ENCODE measurements around the gene PIM3.

- TF ChIP-seq POLR2A (IDR thresholded peaks at IDR 0.05) = no peak
- TF ChIP-seq, protein P1, sequence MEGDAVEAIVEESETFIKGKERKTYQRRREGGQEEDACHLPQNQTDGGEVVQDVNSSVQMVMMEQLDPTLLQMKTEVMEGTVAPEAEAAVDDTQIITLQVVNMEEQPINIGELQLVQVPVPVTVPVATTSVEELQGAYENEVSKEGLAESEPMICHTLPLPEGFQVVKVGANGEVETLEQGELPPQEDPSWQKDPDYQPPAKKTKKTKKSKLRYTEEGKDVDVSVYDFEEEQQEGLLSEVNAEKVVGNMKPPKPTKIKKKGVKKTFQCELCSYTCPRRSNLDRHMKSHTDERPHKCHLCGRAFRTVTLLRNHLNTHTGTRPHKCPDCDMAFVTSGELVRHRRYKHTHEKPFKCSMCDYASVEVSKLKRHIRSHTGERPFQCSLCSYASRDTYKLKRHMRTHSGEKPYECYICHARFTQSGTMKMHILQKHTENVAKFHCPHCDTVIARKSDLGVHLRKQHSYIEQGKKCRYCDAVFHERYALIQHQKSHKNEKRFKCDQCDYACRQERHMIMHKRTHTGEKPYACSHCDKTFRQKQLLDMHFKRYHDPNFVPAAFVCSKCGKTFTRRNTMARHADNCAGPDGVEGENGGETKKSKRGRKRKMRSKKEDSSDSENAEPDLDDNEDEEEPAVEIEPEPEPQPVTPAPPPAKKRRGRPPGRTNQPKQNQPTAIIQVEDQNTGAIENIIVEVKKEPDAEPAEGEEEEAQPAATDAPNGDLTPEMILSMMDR (IDR thresholded peaks at IDR 0.05) = no peak
Observed at GRCh38 chr22:49995361-49996118, 35.0 kb downstream of the PIM3 start.
